ENCODE results near the gene KCTD3.

Gene KCTD3

DNA sequence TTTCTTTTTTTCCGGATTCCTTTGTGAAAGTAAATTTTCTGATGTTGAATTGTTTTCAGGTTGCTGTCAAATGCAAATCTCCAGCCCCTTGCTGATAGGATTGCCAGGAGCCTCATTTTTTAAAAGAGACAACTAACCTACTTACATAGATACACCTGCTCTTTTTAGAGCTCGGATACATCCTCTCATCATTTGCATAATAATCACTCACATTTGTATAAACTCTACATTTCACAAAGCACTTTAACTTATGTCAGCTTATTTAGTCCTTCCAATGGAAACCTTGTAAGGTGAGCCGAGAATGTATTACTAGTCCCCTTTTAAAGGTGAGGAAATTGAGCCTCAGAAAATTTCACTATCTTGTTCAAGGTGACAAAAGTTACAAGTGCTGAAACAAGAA lies 84.8 kb downstream of the KCTD3 start:
- DNase-seq (ENCODE audit: low read depth, low spot score), result no peak

DNA sequence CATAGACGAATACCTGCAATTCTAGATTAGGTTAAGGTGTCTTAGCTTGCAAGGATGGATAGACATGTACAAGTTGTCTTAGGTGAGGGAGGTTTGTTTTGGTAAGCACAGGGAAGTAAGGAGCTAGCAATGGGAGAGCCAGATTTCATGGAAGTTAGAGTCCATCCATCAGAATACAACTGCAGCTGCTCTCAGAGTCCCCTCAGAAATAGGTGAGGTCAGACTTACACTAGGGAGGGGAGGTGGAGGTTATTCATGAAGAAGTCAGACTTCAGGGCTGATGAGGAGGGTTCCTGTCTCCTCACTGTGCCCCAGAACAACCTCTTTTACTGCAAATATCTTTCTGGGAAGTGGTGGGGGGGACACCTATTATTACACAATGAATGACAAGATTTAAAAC lies 85.3 kb downstream of the KCTD3 start:
- no peak for DNase-seq (ENCODE audit: low read depth, low spot score)

DNA sequence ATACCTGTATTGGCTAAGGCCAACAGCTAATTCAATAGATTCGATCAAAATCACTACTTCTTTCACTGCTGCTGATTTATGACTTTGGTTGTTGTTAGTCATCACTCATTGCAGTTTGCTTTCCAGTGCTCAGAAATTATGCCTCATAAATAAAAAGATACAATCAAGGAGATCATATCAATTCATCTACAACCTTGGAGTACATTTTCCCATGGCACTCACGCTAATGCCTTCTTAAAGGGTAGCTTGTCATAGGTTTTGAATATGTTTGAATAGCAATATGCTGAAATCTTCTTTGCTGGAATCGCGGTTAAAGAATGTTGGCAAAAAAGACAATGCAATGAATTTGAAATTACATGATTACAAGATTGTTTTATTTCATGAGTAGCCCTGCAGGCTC lies 89.9 kb downstream of the KCTD3 start:
- no peak for DNase-seq (ENCODE audit: low read depth, low spot score)

DNA sequence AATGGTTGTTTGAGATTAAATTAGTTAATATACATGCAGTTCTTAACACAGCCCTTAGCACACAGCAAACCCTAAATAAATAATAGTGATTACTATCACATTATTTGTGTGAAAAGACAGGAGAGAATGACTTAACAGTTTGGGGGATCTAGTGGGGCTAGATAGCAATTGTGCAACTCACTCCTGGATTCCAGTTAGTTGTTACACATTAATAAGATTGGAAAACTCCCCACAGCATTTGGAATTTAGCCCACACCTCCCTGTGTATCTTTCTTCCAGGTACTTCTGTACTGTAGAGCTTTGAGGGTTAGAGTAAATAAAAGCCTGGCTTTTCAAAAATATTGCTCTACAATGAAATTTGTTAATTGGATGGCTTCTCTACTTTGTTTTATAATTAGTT lies 93.2 kb downstream of the KCTD3 start:
- no peak for DNase-seq (ENCODE audit: low read depth, low spot score)

DNA sequence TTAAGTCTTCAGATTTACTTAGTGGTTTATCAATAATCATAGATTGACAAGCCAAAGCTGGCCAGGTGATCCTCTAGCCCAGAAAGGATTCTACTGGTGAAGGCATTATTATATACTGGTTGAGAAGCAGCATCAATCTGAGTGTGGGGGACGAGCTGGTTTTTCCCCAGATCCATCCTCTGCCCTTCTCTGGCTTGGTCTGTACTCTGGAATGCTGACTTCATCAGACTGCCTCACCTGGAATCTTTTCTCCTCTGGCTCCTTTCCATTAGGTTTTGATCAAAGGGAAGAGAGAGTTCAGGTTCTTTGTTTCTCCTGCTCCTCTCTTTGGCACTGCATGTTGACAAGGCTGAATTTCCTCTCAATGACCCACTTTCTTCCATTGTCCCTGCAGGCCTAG lies 93.9 kb downstream of the KCTD3 start:
- no peak for DNase-seq (ENCODE audit: low read depth, low spot score)

DNA sequence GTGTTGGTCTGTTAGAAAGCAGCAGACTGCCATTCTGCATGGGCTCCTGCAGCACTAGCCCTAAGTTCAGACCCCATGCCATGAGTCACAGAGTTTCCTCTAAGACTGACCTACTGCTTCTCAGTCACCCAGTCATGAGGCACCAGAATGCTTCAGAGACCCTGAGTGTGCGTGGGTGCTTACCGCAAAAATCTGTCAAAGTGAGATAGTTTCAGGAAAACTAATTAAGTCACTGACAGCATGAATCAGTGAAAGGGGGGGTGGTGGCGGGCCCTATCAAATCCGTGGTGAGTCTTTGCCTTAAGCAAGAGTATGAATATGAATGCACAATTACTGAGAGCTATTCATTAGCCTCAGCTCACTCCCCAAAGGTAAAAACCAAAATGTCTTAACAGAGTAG lies 98.1 kb downstream of the KCTD3 start:
- DNase-seq (ENCODE audit: low read depth, low spot score), result no peak

DNA sequence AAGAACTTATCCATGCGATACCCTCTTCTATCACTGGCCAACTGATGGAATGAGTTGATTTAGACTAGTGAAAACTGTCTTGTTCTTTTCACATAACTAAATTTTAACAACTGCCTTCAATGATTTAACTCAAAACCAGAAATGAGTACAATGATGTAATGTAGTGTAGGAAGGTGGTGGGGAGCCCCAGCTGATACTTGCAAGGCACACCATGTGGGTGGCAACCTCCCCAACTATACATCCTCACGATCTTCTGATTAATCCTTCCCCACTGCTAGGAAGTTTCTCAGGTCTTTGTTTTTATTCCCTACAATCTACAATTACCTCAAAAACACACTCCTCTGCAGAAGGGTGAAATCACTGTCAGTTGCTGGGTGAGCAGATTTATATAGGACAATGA lies 100.7 kb downstream of the KCTD3 start:
- DNase-seq (ENCODE audit: low read depth, low spot score), result no peak

DNA sequence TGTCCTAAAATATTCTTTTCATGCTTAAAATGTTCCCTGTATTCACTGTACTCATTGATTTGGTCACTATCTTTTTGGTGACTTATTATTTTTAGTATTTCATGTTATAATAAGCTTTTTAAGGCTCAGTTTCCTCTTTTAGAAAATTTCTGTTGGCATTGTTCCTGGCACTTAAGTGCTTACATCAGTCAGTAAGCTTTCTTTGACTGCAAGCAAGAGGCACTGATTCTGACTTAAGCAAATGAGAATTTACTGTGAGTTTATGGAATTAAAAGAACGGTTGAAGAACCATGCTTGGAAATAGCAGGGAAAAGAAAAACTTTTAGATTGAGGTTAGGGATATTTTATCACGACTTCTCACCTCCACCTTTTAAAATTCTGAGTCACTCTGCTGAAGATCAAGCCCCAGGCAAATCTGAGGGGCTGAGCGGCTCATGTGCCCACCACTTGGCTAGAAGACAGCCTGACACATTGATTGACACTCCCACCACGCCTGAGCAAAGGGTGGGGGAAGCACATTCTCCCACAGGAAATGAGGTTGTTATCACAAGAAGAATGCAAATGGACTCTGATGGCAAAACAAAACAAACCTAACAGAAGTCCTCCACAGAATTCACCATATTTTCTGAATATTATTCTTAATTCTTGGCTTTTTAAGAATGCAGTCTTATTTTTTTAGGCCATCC lies 102.8 kb downstream of the KCTD3 start:
- DNase-seq (ENCODE audit: low read depth, low spot score), result no peak
